Parathyroid adenoma (tissue), 2 donors: ENCODE data around the gene DOCK8.

Experiments used
- H2AFZ ChIP-seq: fragments of 300-600 bp; sonication (generic); one replicate; pipeline ENCODE4 v1.7.0; 2017; ENCODE audit warnings: antibody characterized with exemption, mild to moderate bottlenecking
- H3K27ac ChIP-seq: fragments of 300-600 bp; sonication (generic); one replicate; pipeline ENCODE4 v1.7.0; 2017
- H3K27me3 ChIP-seq: fragments of 300-600 bp; sonication (generic); one replicate; pipeline ENCODE4 v1.7.0; 2017; ENCODE audit warnings: low read length; ENCODE audit not compliant: control insufficient read depth, insufficient read depth
- H3K36me3 ChIP-seq: fragments of 300-600 bp; sonication (generic); one replicate; pipeline ENCODE4 v1.7.0; 2017; ENCODE audit warnings: low read length; ENCODE audit not compliant: control insufficient read depth, insufficient read depth
- H3K4me1 ChIP-seq: fragments of 300-600 bp; sonication (generic); one replicate; pipeline ENCODE4 v1.7.0; 2017; ENCODE audit warnings: control low read depth
- H3K4me2 ChIP-seq: fragments of 300-600 bp; sonication (generic); one replicate; pipeline ENCODE4 v1.7.0; 2017; ENCODE audit warnings: low read length
- H3K4me3 ChIP-seq: fragments of 300-600 bp; sonication (generic); one replicate; pipeline ENCODE4 v1.7.0; 2017; ENCODE audit warnings: low read depth, low read length
- H3K79me2 ChIP-seq: fragments of 300-600 bp; sonication (generic); one replicate; pipeline ENCODE4 v1.7.0; 2017; ENCODE audit warnings: control low read depth
- H3K9ac ChIP-seq: fragments of 300-600 bp; sonication (generic); one replicate; pipeline ENCODE4 v1.7.0; 2017; ENCODE audit warnings: mild to moderate bottlenecking
- H3K9me3 ChIP-seq: fragments of 300-600 bp; sonication (generic); one replicate; pipeline ENCODE4 v1.7.0; 2017; ENCODE audit warnings: low read length; ENCODE audit not compliant: control insufficient read depth
- CTCF ChIP-seq: fragments of 300-600 bp; sonication (generic); IDR thresholded peaks from one replicate; pipeline ENCODE4 v1.7.0; 2017; ENCODE audit warnings: antibody characterized with exemption, mild to moderate bottlenecking
- donor health status: primary hyperparathyroidism.

Gene DOCK8

GRCh38 chr9:270657-271237 is 56.1 kb downstream of the DOCK8 start:
- H3K27ac ChIP-seq: no peak overlapping the region

DNA sequence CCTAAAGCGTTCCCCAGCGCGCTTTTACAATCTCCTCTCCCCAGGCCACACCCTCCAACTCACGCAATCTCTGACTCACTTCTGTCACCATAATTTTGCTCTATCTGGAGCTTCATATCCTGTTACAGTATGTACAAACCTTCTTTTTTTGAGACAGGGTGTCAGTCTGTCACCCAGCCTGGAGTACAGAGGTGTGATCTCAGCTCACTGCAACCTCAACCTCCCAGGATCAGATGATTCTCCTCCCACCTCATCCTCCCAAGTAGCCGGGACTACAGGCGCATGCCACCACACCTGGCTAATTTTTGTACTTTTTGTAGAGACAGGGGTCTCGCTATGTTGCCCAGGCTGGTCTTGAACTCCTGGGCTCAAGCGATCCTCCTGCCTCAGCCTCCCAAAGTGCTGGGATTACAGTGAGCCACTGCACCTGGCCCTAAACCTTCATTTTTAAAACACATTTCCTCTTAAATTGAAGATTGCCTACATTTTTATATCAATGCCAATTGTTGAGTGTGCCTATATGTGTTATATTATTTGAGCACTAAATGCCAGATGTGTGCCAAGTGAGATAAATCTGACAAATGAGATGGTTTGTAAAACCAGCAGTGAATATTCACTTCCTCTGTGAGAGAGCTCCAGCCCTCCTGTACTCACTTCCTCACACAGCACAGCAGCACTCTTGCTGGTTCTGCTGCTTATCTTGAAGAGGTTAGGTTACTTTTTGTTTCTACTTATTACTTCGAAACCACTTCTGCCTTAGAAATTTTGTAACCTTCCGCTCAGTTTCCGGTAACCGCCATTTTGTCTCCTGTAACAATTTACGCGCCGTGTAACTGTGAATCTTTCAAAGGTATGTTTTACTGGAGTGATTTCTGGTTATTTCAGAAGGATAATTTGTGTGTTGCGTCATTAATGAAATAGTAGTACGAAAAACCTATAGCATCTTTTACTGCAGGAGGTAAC is 57.9 kb downstream of the DOCK8 start:
- TF ChIP-seq CTCF: no peak

More at GRCh38 chr9:270657-271237, 56.1 kb downstream of the DOCK8 start:
- TF ChIP-seq CTCF: no peak
- Histone ChIP-seq H3K4me1 (no peaks in the 10 kb centered on the region), H3K9me3 (no peaks in the 10 kb centered on the region), H3K4me2 (no peak overlapping the region), H3K4me3 (no peak overlapping the region), H3K79me2 (no peaks in the 10 kb centered on the region), H3K27me3 (no peaks in the 10 kb centered on the region), H3K9ac (no peak overlapping the region), H3K36me3 (no peaks in the 10 kb centered on the region), H2AFZ (no peak overlapping the region)

DNA sequence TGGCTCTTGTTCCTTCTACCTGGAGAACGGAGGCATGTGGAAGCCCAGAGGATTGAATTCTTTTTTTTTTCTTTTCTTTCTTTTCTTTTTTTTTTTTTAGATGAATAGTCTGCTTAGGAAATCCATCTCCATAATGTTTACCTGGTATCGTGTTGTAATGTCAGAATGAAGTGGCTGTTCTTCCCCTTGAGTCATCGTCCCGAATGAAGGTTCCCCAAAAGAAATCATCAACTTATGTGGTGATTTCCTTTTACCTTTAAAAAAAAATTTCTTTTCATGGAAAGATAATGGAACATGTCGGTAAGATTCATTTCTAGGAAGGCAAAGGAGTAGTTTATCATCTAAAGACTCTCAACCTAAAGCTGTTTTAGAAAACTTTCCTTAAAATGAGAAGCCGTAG is 59.7 kb downstream of the DOCK8 start:
- Histone ChIP-seq H3K36me3 (no peaks in the 10 kb centered on the region), H3K9me3 (no peaks in the 10 kb centered on the region), H3K4me1 (no peaks in the 10 kb centered on the region), H3K79me2 (no peaks in the 10 kb centered on the region), H3K4me3 (no peak overlapping the region), H3K27me3 (no peaks in the 10 kb centered on the region), H3K27ac (no peak overlapping the region), H2AFZ (no peak overlapping the region), H3K4me2 (no peak overlapping the region), H3K9ac (no peak overlapping the region)
- TF ChIP-seq CTCF: no peak

More for the DNA sequence above, 57.9 kb downstream of the DOCK8 start:
- no peak overlapping the region for H3K27ac ChIP-seq
- H3K79me2 ChIP-seq: no peaks in the 10 kb centered on the region
- H3K9me3 ChIP-seq: no peaks in the 10 kb centered on the region
- H3K4me1 ChIP-seq: no peaks in the 10 kb centered on the region
- H2AFZ ChIP-seq: no peak overlapping the region
- no peak overlapping the region for H3K4me2 ChIP-seq
- no peaks in the 10 kb centered on the region for H3K27me3 ChIP-seq
- no peak overlapping the region for H3K4me3 ChIP-seq
- no peak overlapping the region for H3K9ac ChIP-seq
- no peaks in the 10 kb centered on the region for H3K36me3 ChIP-seq

DNA sequence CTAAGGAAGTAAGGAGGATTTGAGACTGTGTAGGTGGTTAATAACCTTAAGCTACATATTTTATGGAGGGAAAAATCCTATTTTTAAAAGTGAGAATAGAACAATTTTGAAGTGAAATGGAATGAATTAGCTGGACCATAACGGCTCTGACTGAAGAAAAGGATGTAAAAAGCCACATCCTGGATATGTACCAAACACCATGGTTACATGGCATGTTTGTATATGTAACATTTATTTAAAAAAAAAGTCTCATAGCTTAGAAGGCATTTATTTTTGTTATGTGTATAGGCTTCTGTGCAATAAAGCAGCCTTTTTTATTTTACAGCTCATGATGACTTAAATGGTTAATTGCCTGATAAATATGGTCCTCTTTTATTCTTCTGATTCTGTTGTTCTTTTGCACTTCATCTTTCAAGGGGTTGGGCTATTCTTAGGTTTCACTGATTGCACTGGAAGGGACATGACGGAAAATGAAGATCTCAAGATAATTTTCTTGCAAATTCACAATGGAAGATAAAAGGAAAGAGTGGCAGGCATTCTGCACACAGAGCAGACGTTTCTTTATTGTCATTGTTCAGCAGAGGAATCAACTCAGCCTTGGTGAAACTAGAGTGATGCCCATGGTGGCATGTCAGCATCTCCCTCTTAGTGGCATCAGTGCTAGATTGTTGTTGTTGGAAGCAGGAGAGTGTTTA is 63.1 kb downstream of the DOCK8 start:
- H3K27me3 ChIP-seq: no peaks in the 10 kb centered on the region
- no peak overlapping the region for H3K9ac ChIP-seq
- H3K4me1 ChIP-seq: no peaks in the 10 kb centered on the region
- H3K36me3 ChIP-seq: no peaks in the 10 kb centered on the region
- no peaks in the 10 kb centered on the region for H3K9me3 ChIP-seq
- H2AFZ ChIP-seq: no peak overlapping the region
- H3K4me3 ChIP-seq: no peak overlapping the region
- no peak overlapping the region for H3K4me2 ChIP-seq
- H3K79me2 ChIP-seq: no peaks in the 10 kb centered on the region
- no peak for TF ChIP-seq CTCF
- H3K27ac ChIP-seq: no peak overlapping the region
